BJ (cell line): ENCODE measurements around the gene DIP2C. TPM values are rescaled to one million over a fixed set of nuclear protein-coding genes. Genes with fewer than 3 reads are reported as not detected.

ENCODE experiments used
- CTCF ChIA-PET: fragments of 350-600 bp; formaldehyde crosslinking; extraction: SDS; loops from one replicate; lab custom pipeline; 2021; ENCODE audit warnings: antibody characterized with exemption, inconsistent platforms; lab: Yijun Ruan, JAX
- POLR2A ChIA-PET: fragments of 300-600 bp; sonication (Branson Sonifier 250); formaldehyde crosslinking; extraction: SDS; loops from one replicate; lab custom pipeline; 2021; ENCODE audit warnings: antibody characterized with exemption; lab: Charles Lee
- DNase-seq: peaks from one replicate; pipeline ENCODE4 v3.0.0-alpha.2; 2011; ENCODE audit warnings: low read depth
- H3K27me3 ChIP-seq: 2 replicates; pipeline ENCODE4 v1.6.0; 2011; ENCODE audit warnings: low read length; ENCODE audit not compliant: control insufficient read depth, insufficient read depth
- H3K36me3 ChIP-seq: 2 replicates; pipeline ENCODE4 v1.5.1; 2011; ENCODE audit warnings: low read length; ENCODE audit not compliant: control insufficient read depth, insufficient read depth
- H3K4me3 ChIP-seq: 2 replicates; pipeline ENCODE4 v1.5.1; 2011; ENCODE audit warnings: low read depth, mild to moderate bottlenecking, control low read depth, low read length
- CTCF ChIP-seq: IDR thresholded peaks from 2 replicates; pipeline ENCODE4 v1.5.1; 2011; ENCODE audit warnings: low read depth, mild to moderate bottlenecking, control low read depth, inconsistent platforms, low read length, moderate library complexity; ENCODE audit not compliant: insufficient read depth
- polyA plus RNA-seq: library from polyadenylated mRNA; depleted of rRNA; stranded (reverse); fragments of >200 nt; gene quantifications from 2 replicates; pipeline ENCODE4 v1.2.3, GENCODE V29; 2011

Gene DIP2C
- polyA plus RNA-seq, 1 experiment, result 9.3 TPM

DNA sequence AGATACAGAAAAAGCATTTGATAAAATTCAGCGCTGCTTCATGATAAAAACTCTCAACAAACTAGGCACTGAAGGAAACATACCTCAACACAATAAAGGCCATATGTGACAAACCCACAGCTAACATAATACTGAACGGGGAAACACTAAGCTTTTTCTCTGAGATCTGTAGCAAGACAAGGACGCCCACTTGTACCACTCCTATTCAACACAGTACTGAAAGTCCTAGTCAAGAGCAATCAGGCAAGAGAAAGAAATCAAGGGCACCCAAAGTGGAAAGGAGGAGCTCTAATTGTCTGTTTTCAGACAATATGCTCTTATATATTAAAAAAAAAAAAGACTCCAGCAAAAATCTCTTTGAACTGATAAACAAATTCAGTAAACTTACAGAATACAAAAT lies 13.3 kb downstream of the DIP2C start:
- DNase-seq, result no peak

GRCh38 chr10:675532-675931 lies 13.9 kb downstream of the DIP2C start:
- POLR2A ChIA-PET, result no interaction called here
- H3K36me3 ChIP-seq, result no peaks in the 10 kb centered on the region
- no peak for TF ChIP-seq CTCF
- CTCF ChIA-PET, result no interaction called here
- H3K4me3 ChIP-seq, result no peak overlapping the region
- no peaks in the 10 kb centered on the region for H3K27me3 ChIP-seq
- no peak for DNase-seq

More for the DNA sequence above, 13.3 kb downstream of the DIP2C start:
- TF ChIP-seq CTCF, result no peak
- Histone ChIP-seq H3K4me3 (no peak overlapping the region), H3K27me3 (no peaks in the 10 kb centered on the region), H3K36me3 (no peaks in the 10 kb centered on the region)
- ChIA-PET CTCF (interaction anchor here (0.7 kb wide), 1 partner anchor 113 kb away, joined by 3 read pairs; no protein-coding TSS in a partner anchor), POLR2A (no interaction called here)

DNA sequence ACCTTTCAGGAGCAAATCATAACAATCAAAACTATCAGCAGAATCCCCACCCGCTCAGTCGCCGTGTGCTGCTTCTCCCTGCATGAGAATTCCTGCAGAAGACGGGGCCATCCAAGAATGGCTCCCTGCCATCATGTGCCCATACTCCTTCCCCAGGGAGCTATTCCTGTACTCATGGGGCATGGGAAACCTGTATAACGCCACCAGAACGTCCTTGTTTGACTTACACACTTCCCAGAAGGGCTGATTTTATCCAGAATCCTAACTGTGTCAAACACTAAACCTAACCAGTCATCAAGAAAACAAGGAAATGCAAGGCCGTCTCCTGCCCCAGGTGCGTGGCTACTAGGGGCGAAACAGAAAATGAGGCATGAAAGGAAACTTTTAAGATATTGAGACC lies 16.0 kb downstream of the DIP2C start:
- POLR2A ChIA-PET, result no interaction called here
- Histone ChIP-seq H3K36me3 (no peaks in the 10 kb centered on the region; the same call in 1 of the 2 replicates), H3K4me3 (no peak overlapping the region), H3K27me3 (no peaks in the 10 kb centered on the region)
- no peak for DNase-seq
- TF ChIP-seq CTCF, result no peak
- CTCF ChIA-PET, result interaction anchor here (1.1 kb wide), 2 partner anchors 10 to 71 kb away, joined by 3 read pairs; no protein-coding TSS in a partner anchor

GRCh38 chr10:672992-673391 lies 16.5 kb downstream of the DIP2C start:
- H3K36me3 ChIP-seq, result no peaks in the 10 kb centered on the region; the same call in 1 of the 2 replicates
- ChIA-PET CTCF (interaction anchor here (1.1 kb wide), 1 partner anchor 70 kb away, joined by 3 read pairs; no protein-coding TSS in a partner anchor), POLR2A (no interaction called here)
- no peak for DNase-seq
- TF ChIP-seq CTCF, result no peak
- H3K27me3 ChIP-seq, result no peaks in the 10 kb centered on the region
- H3K4me3 ChIP-seq, result no peak overlapping the region

DNA sequence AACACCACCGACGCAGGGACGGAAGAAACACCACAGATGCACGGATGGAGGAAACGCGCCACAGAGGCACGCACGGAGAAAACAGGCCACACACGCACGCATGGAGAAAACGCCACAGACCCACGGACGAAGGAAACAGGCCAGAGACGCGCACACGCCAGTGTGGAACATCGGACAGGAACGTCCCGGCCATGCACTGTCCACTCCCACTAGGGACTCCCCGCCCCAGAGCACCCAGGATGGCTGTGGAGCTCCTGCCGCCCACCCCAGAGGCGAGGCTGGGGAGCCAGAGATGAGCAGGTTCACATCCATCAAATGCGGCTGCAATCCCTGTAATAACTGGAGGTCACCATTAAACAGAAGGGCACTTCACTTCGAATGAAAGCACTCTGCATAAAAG lies 17.3 kb downstream of the DIP2C start:
- no peak overlapping the region for H3K4me3 ChIP-seq
- no peak for TF ChIP-seq CTCF
- CTCF ChIA-PET, result interaction anchor here (1.1 kb wide), 1 partner anchor 70 kb away, joined by 3 read pairs; no protein-coding TSS in a partner anchor
- POLR2A ChIA-PET, result no interaction called here
- no peaks in the 10 kb centered on the region for H3K27me3 ChIP-seq
- no peaks in the 10 kb centered on the region; the same call in 1 of the 2 replicates for H3K36me3 ChIP-seq
- DNase-seq, result no peak
